A549 (cell line): ENCODE results near the gene ADCY2.

ENCODE experiments used
- CEBPB ChIP-seq, 2 experiments: fragments of >200 bp in 1 of 2; sonication (Bioruptor Twin) in 1 of 2; formaldehyde crosslinking in 1 of 2; IDR thresholded peaks; 2 replicates each; pipeline ENCODE4 v1.6.1; 2012 to 2016
- MAFK ChIP-seq: fragments of 450-650 bp; IDR thresholded peaks from 2 replicates; pipeline ENCODE4 v1.6.1; 2014; ENCODE audit not compliant: partially characterized antibody
- SMC3 ChIP-seq: fragments of >200 bp; sonication (Bioruptor Twin); formaldehyde crosslinking; IDR thresholded peaks from 3 replicates; pipeline ENCODE4 v1.6.1; 2018; ENCODE audit warnings: inconsistent platforms
- TF ChIP-seq, protein P1 (sequence below): fragments of >200 bp; sonication (Bioruptor Twin); formaldehyde crosslinking; IDR thresholded peaks from 3 replicates; pipeline ENCODE4 v1.5.1; 2016

DNA sequence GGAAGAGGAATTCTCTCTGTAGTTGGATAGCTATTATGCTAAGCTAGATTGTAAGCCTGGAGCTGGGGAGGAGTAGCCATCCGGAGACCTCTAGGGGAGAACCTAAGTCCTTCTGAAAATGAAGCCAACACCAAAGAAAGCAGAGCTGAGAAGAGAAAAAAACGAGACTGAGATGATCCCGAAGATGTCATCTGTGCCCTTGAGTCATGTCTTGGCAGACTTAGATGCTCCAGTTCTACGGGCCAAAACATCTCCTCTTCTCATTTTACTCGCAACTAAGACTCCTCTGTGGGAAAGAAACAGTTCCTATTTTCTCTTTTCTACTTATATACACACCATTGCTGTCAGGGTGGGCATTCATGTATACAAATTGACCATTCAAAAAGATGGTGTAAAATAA lies 34.3 kb upstream of the ADCY2 start:
- TF ChIP-seq MAFK (no peak), SMC3 (no peak), CEBPB (IDR thresholded peaks at IDR 0.05) (no peak)
- TF ChIP-seq, protein P1, sequence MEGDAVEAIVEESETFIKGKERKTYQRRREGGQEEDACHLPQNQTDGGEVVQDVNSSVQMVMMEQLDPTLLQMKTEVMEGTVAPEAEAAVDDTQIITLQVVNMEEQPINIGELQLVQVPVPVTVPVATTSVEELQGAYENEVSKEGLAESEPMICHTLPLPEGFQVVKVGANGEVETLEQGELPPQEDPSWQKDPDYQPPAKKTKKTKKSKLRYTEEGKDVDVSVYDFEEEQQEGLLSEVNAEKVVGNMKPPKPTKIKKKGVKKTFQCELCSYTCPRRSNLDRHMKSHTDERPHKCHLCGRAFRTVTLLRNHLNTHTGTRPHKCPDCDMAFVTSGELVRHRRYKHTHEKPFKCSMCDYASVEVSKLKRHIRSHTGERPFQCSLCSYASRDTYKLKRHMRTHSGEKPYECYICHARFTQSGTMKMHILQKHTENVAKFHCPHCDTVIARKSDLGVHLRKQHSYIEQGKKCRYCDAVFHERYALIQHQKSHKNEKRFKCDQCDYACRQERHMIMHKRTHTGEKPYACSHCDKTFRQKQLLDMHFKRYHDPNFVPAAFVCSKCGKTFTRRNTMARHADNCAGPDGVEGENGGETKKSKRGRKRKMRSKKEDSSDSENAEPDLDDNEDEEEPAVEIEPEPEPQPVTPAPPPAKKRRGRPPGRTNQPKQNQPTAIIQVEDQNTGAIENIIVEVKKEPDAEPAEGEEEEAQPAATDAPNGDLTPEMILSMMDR, result no peak
